Measurements from ENCODE around the gene CDH4.

DNA sequence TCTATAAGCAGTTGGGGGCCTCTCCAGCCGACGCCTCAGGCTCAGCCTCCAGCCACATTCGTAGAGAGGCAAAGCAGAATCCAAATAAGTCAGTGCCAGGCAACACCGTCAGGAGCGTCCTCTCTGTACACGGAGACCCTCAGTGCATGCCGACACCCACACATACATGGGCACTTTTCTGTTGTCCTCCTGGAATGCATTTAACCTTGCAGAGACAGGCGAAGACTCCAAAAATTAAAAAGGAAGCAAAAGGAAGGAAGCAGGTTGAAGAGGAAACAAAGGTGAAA lies 487.7 kb downstream of the CDH4 start:
- TF ChIP-seq POLR2A (IDR thresholded peaks at IDR 0.05; ENCODE audit: low read length) (no peak), GATA1 (IDR thresholded peaks at IDR 0.05; ENCODE audit: low read depth, low read length) (no peak)
